HG02623 (cell line): ENCODE measurements around the gene NFKBIE.
A peak's percentile ranks its signal among the peaks of the same experiment; 100 is the strongest.

Experiments
- ATAC-seq: cut with Tn5 transposase; IDR thresholded peaks from one replicate; pipeline ENCODE4 v1.9.1; 2021; ENCODE audit warnings: moderate library complexity; ENCODE audit not compliant: unreplicated experiment

Gene NFKBIE

GRCh38 chr6:44272999-44273566 lies 7.7 kb upstream of the NFKBIE start:
- no peak for ATAC-seq

GRCh38 chr6:44272529-44272928 lies 7.2 kb upstream of the NFKBIE start:
- no peak for ATAC-seq

GRCh38 chr6:44271914-44272313 lies 6.6 kb upstream of the NFKBIE start:
- no peak for ATAC-seq

GRCh38 chr6:44271406-44271723 lies 6.0 kb upstream of the NFKBIE start:
- no peak for ATAC-seq

GRCh38 chr6:44270526-44271405 lies 5.4 kb upstream of the NFKBIE start:
- no peak for ATAC-seq

- no peak for ATAC-seq
These were observed 4.7 kb upstream of the NFKBIE start, which contains the start of gene TMEM151B for GRCh38 chr6:44269921-44270525. TMEM151B (plus strand) TSS chr6:44270450; CDS start chr6:44270743, 293 bp downstream.

GRCh38 chr6:44269178-44269920 lies 4.0 kb upstream of the NFKBIE start:
- no peak for ATAC-seq

- no peak for ATAC-seq
These were observed 2.8 kb upstream of the NFKBIE start for GRCh38 chr6:44268095-44268628.

GRCh38 chr6:44267252-44267651 lies 1.9 kb upstream of the NFKBIE start:
- no peak for ATAC-seq

GRCh38 chr6:44266347-44266746 lies 996 bp upstream of the NFKBIE start:
- ATAC-seq = no peak

- ATAC-seq = no peak
These were observed 427 bp upstream of the NFKBIE start for GRCh38 chr6:44265722-44266233.

GRCh38 chr6:44264154-44265006 lies 971 bp downstream of the NFKBIE start:
- peak; percentile 20 for ATAC-seq

- no peak for ATAC-seq
These were observed 1.8 kb downstream of the NFKBIE start for GRCh38 chr6:44263354-44264100.

GRCh38 chr6:44262467-44263353 lies 2.6 kb downstream of the NFKBIE start:
- no peak for ATAC-seq

GRCh38 chr6:44261581-44261980 lies 3.8 kb downstream of the NFKBIE start:
- ATAC-seq = no peak

GRCh38 chr6:44260451-44261297 lies 4.7 kb downstream of the NFKBIE start:
- no peak for ATAC-seq

- no peak for ATAC-seq
These were observed 5.3 kb downstream of the NFKBIE start for GRCh38 chr6:44260011-44260410.
